HG03460 (cell line): ENCODE data around the gene MB.

Experiments used
- ATAC-seq: cut with Tn5 transposase; IDR thresholded peaks from one replicate; pipeline ENCODE4 v1.9.1; 2021; ENCODE audit not compliant: unreplicated experiment

Gene MB

GRCh38 chr22:35618427-35619223, 1.5 kb upstream of the MB start:
- no peak for ATAC-seq

DNA sequence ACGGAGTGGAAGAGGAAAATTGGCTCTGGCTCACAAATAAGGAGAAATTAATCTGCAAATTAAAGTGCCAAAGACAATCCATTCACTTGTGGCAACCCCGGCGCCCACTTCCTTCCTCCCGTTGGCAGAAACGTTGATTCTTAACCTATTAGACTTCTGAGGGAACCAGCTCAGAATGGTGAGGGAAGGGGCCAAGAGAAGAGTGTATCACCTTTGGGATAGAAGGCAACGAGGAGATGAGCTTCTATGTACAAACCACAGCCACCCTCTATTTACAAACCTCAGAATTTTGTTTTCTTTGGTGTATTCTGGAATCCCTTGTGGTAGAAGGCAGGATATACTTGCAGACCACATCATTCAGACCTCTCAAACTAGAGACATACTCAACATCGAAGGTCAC, 1.1 kb downstream of the MB start:
- no peak for ATAC-seq

GRCh38 chr22:35615156-35615555, 2.0 kb downstream of the MB start:
- ATAC-seq = no peak

GRCh38 chr22:35614404-35614803, 2.7 kb downstream of the MB start:
- ATAC-seq = no peak

DNA sequence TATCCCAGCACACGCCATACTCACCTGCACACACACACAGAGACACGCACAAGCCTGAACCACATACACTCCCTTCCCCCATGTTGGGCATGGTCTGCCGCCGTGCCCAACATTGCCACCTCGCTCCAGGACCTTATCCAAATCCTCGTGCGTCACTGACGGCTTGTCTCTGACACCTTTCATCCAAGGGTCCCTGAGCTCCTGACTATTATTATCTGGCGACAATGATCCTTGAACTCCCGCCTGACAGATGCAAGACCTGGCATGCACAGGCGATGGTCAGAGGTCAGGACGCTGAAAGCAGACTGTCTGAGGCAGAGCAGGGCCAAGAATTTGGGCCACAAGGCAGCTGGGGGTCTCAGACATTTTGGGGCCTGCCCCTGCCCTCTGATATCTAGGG, 4.2 kb downstream of the MB start:
- ATAC-seq = no peak

- ATAC-seq = no peak
These were observed 5.1 kb downstream of the MB start for GRCh38 chr22:35611891-35612576.

- ATAC-seq = no peak
These were observed 5.8 kb downstream of the MB start for GRCh38 chr22:35611200-35611890.

DNA sequence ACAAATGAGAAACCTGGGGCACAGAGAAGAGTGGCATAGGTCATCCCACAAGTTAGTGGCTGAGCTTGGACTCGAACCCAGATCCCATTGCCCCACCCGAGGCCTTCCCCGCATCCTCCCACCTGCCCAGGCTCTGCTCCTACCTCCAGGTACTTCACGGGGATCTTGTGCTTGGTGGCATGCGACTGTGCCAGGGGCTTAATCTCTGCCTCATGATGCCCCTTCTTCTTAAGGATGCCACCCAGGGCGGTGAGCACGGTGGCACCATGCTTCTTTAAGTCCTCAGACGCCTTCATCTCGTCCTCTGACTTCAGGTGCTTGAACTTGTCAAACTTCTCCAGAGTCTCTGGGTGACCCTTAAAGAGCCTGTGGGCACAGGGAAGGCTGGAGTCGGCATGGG, 6.4 kb downstream of the MB start:
- ATAC-seq = no peak

- ATAC-seq = no peak
These were observed 7.4 kb downstream of the MB start for GRCh38 chr22:35609761-35610160.

GRCh38 chr22:35609261-35609660, 7.9 kb downstream of the MB start:
- no peak for ATAC-seq

- no peak for ATAC-seq
These were observed 9.0 kb downstream of the MB start for GRCh38 chr22:35608088-35608487.

GRCh38 chr22:35606916-35607315, 10.2 kb downstream of the MB start:
- ATAC-seq = no peak

GRCh38 chr22:35605851-35606481, 11.2 kb downstream of the MB start:
- ATAC-seq = no peak

GRCh38 chr22:35605369-35605680, 11.8 kb downstream of the MB start:
- ATAC-seq = no peak

GRCh38 chr22:35604621-35605368, 12.3 kb downstream of the MB start:
- no peak for ATAC-seq

DNA sequence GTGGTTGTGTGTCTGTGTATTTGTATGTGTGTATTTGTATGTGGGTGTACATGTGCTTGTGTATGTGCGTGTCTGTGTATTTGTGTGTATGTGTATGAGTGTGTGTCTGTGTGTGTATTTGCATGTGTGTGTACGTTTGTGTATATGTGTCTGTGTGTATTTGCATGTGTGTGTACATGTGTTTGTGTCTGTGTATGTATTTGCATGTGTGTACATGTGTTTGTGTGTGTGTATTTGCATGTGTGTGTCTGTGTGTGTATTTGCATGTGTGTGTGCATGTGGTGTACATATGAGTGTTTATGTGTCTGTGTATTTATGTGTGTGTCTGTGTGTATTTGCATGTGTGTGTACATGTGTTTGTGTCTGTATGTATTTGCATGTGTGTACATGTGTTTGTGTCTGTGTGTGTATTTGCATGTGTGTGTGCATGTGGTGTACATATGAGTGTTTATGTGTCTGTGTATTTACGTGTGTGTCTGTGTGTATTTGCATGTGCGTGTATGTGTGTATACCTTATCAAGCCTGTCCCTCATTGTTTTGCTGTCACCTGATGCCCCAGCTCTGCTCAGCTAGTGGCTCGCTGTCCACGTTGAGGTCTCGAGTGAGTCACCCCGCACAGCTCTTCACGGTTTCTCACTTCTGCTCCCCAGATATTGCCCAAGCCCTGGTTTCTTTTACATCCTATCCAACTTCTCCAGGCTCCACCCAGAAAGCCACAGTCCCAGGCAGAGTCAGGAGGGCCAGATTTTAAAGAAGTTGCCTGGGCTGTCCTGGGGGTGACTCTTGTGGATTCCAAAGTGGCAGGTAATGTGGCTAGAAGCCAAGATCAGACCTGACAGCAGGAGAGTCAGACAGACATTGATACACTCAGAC, 15.2 kb downstream of the MB start:
- no peak for ATAC-seq

DNA sequence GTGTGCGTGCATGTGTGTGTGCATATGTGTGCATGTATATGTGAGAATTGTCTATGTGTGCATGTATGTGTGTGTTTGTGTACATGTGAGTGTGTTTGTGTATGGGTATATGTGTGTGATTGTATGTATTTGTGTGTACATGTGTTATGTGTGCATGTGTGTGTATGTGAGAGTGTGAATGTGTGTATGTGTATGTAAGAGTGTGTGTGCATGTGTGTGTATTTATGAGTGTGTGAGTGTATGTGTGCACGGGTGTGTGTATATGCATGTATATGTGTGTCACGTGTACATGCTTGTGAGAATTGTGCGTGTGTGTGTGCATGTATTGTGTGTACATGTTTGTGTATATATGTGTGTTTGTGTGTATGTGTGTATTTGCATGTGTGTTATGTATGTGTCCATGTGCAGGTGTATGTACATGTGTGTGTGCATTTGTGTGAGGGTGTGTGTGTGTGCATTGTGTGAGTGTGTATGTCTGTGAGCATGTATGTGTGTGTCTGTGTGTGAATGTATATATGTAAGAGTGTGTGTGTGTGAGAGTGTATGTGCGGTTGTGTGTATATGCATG, 16.0 kb downstream of the MB start:
- ATAC-seq = no peak

DNA sequence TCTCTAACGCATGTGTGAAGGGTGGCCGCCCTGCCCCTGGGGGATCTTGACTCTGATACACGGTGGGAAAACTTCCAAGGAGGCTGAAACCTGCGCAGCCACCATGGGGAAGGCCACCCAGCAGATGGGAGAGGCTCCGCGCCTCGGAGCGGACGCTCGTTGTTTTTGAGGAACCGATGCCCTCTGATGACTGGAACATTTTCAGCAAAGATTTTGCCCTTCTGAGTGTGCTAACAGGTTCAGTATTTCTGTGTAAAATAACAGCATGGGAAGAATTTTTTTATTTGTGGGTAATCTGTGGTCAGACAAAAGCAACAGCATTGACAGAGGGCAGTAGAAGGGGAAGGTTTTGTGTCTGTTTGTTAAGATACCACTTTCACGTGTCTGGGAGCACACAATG, 16.7 kb downstream of the MB start:
- ATAC-seq = no peak

DNA sequence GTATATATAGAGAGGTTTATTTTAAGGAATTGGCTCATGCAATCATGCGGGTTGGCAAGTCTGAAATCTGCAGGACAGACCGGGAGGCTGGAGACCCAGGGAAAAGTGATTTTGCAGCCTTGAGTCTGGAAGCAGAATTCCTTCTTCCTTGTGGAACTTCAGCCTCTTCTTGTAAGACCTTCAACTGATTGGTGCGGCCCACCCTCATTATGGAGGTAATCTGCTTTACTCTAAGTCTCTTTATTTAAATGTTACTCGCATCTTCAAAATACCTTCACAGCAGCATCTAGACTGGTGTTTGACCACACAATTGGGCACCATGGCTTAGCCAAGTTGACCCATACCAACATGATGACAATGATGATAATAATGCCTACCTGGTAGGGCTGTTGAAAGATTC, 17.8 kb downstream of the MB start:
- ATAC-seq = no peak

- no peak for ATAC-seq
These were observed 18.8 kb downstream of the MB start for GRCh38 chr22:35598396-35598710.
